ENCODE results near the gene DHRSX. TPM values are rescaled to one million over a fixed set of nuclear protein-coding genes. Genes with fewer than 3 reads are reported as not detected.

Gene DHRSX
- polyA plus RNA-seq, 1 donor from 2014 or later, result 15.7 TPM

DNA sequence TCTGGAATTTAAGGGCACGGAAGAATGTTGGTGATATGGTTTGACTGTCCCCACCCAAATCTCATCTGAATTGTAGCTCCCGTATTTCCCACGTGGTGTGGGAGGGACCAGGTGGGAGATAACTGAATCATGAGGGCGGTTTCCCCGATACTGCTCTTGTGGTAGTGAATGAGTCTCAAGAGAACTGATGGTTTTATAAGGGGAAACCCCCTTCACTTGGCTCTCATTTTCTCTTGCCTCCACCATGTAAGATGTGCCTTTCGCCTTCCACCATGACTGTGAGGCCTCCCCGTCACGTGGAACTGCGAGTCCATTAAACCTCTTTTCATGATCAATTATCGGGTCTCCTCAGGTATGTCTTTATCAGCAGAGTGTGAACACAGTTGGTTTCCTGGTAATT is 25.6 kb upstream of the DHRSX start:
- no peaks in the 10 kb centered on the region for H3K9me3 ChIP-seq (ENCODE audit: low read length)
- H3F3A ChIP-seq (ENCODE audit: insufficient read depth, low read length, poor library complexity, severe bottlenecking), result no peaks in the 10 kb centered on the region
- H4K20me1 ChIP-seq (ENCODE audit: insufficient read depth), result no peaks in the 10 kb centered on the region
- H3K36me3 ChIP-seq (ENCODE audit: insufficient read depth, low read length), result no peaks in the 10 kb centered on the region
- no peak overlapping the region for H3K4me2 ChIP-seq (ENCODE audit: low read length)
- H3K27ac ChIP-seq (ENCODE audit: low read length), result no peak overlapping the region
- no peak overlapping the region for H3K9ac ChIP-seq (ENCODE audit: low read length)
- H3K27me3 ChIP-seq (ENCODE audit: insufficient read depth, low read depth, low read length), result no peaks in the 10 kb centered on the region
- no peaks in the 10 kb centered on the region for H3K79me2 ChIP-seq (replicated peaks; ENCODE audit: insufficient read depth, low read length)
- H3K9me2 ChIP-seq (ENCODE audit: insufficient read depth, low read length), result no peaks in the 10 kb centered on the region
- no peak overlapping the region for H2AFZ ChIP-seq (ENCODE audit: low read depth, low read length)
- TF ChIP-seq, protein P1, sequence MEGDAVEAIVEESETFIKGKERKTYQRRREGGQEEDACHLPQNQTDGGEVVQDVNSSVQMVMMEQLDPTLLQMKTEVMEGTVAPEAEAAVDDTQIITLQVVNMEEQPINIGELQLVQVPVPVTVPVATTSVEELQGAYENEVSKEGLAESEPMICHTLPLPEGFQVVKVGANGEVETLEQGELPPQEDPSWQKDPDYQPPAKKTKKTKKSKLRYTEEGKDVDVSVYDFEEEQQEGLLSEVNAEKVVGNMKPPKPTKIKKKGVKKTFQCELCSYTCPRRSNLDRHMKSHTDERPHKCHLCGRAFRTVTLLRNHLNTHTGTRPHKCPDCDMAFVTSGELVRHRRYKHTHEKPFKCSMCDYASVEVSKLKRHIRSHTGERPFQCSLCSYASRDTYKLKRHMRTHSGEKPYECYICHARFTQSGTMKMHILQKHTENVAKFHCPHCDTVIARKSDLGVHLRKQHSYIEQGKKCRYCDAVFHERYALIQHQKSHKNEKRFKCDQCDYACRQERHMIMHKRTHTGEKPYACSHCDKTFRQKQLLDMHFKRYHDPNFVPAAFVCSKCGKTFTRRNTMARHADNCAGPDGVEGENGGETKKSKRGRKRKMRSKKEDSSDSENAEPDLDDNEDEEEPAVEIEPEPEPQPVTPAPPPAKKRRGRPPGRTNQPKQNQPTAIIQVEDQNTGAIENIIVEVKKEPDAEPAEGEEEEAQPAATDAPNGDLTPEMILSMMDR (IDR thresholded peaks at IDR 0.05; ENCODE audit: poor library complexity, severe bottlenecking), result no peak
- no peak overlapping the region for H3K4me3 ChIP-seq (ENCODE audit: low read length)

DNA sequence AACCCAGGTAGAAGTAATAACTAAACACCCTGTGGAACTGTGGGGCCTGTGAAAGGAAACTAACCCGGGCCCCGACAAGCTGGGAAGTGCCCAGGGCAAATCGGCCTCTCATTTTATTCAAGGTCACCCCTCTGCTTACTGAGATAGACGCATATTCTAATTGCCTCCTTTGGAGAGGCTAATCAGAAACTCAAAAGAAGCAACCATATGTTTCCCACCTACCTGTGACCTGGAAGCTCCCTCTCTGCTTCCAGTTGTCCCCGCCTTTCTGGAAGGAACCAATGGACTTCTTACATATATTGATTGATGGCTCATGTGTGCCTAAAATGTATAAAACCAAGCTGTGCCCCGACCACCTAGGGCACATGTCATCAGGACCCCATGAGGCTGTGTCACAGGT is 23.1 kb upstream of the DHRSX start:
- no peaks in the 10 kb centered on the region for H3F3A ChIP-seq (ENCODE audit: insufficient read depth, low read length, poor library complexity, severe bottlenecking)
- H3K36me3 ChIP-seq (ENCODE audit: insufficient read depth, low read length), result no peaks in the 10 kb centered on the region
- no peak overlapping the region for H3K9ac ChIP-seq (ENCODE audit: low read length)
- H3K27me3 ChIP-seq (ENCODE audit: insufficient read depth, low read depth, low read length), result no peaks in the 10 kb centered on the region
- H3K79me2 ChIP-seq (replicated peaks; ENCODE audit: insufficient read depth, low read length), result no peaks in the 10 kb centered on the region
- H3K9me2 ChIP-seq (ENCODE audit: insufficient read depth, low read length), result no peaks in the 10 kb centered on the region
- no peak overlapping the region for H3K4me3 ChIP-seq (ENCODE audit: low read length)
- H3K27ac ChIP-seq (ENCODE audit: low read length), result no peak overlapping the region
- H3K4me2 ChIP-seq (ENCODE audit: low read length), result no peak overlapping the region
- no peak overlapping the region for H2AFZ ChIP-seq (ENCODE audit: low read depth, low read length)
- no peak for TF ChIP-seq EP300 (conservative IDR thresholded peaks at IDR 0.05; ENCODE audit: poor library complexity, severe bottlenecking)
- no peak for TF ChIP-seq POLR2AphosphoS5 (IDR thresholded peaks at IDR 0.05)
- no peak for TF ChIP-seq SMC3 (conservative IDR thresholded peaks at IDR 0.05; ENCODE audit: poor library complexity)
- no peak for TF ChIP-seq RAD21 (conservative IDR thresholded peaks at IDR 0.05)
- no peak for TF ChIP-seq TAF1 (IDR thresholded peaks at IDR 0.05; ENCODE audit: low read depth)
- TF ChIP-seq REST (IDR thresholded peaks at IDR 0.05; ENCODE audit: borderline replicate concordance), result no peak
- TF ChIP-seq, protein P1 (IDR thresholded peaks at IDR 0.05; ENCODE audit: poor library complexity, severe bottlenecking), result no peak
- TF ChIP-seq MXI1 (conservative IDR thresholded peaks at IDR 0.05; ENCODE audit: poor library complexity, severe bottlenecking), result no peak
- no peak for TF ChIP-seq EZH2 (IDR thresholded peaks at IDR 0.05; ENCODE audit: borderline replicate concordance, insufficient read depth, low read length, poor library complexity, severe bottlenecking)
- no peaks in the 10 kb centered on the region for H3K9me3 ChIP-seq (ENCODE audit: low read length)
- H4K20me1 ChIP-seq (ENCODE audit: insufficient read depth), result no peaks in the 10 kb centered on the region

All from neural cell (in vitro differentiated cells).